T-helper 2 cell (primary cell): Measurements from ENCODE around the gene MYF5.
A peak's percentile ranks its signal among the peaks of the same experiment; 100 is the strongest.
"Not testable (repeated sequence)": the region's sequence is repeated elsewhere in the genome, so short reads cannot be mapped to it uniquely, and the experiment has no call there.

ENCODE experiments used
- DNase-seq, 5 experiments: peaks; one replicate each; pipeline versions ENCODE4 v3.0.0 to v3.0.0-alpha.2; 2012 to 2022
- total RNA-seq, 2 donors: gene quantifications; one replicate each; lab custom pipeline; 2026; lab: John Stamatoyannopoulos, UW

The MYF5 gene
- total RNA-seq: 0 reads per million in 2 donors

DNA sequence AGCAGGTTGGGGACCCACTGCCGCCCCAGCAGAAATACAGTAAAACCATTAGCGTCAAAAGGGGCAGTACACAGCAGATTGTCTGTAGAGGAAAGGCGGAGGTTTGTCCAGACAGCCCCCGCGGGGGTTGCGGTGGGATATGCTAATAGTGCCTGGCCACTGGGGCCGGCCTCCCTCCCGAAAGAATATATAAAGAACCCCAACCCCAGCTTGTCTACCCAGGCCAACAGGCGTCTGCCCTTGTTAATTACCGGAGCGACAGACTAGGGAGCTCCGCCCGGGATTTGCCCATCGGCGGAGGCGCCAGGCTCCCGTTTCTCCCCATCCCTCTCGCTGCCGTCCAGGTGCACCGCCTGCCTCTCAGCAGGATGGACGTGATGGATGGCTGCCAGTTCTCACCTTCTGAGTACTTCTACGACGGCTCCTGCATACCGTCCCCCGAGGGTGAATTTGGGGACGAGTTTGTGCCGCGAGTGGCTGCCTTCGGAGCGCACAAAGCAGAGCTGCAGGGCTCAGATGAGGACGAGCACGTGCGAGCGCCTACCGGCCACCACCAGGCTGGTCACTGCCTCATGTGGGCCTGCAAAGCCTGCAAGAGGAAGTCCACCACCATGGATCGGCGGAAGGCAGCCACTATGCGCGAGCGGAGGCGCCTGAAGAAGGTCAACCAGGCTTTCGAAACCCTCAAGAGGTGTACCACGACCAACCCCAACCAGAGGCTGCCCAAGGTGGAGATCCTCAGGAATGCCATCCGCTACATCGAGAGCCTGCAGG lies at the start of gene MYF5:
TSS of gene MYF5 (plus strand) at position 217 of the 774 bp plus-strand sequence. CDS start at position 369, 152 bp downstream.
- DNase-seq: no peak

DNA sequence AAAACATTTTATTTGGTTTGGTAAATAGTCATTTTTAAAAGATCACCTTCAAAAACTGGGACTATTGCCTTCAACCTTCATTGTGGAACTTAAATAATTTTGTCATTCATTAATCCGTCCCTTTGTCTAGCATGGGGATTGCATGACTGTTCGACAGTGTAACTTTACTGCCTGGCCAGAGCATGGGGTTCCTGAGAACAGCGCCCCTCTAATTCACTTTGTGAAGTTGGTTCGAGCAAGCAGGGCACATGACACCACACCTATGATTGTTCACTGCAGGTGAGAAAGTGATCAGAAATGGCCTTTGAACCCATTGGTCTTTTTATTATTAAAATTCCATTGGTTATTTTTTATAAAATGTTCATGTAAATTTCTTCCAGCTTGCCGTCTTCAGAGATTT lies 46.5 kb upstream of the MYF5 start:
- DNase-seq: no peak

DNA sequence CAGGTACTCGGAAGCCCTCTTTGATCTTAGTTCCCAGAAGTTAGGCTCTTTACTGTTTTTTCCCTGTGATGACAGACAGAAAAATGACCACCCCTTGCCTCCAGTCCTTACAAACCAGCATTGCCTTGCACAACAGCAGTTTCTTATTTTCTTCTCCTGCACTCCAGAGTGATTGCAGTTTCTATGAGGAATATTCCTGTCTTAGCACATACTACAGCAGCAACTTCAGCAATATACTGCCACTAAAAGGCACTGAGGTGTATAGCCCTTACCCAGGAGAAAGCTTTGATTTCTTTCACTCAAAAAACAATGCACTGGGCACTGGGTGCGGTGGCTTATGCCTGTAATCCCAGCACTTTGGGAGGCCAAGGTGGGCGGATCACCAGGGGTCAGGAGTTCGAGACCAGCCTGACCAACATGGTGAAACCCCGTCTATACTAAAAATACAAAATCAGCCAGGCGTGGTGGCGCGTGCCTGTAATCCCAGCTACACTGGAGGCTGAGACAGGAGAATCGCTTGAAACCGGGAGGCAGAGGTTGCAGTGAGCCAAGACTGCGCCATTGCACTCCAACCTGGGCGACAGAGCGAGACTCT lies 40.6 kb upstream of the MYF5 start:
- not testable (repeated sequence) for DNase-seq

DNA sequence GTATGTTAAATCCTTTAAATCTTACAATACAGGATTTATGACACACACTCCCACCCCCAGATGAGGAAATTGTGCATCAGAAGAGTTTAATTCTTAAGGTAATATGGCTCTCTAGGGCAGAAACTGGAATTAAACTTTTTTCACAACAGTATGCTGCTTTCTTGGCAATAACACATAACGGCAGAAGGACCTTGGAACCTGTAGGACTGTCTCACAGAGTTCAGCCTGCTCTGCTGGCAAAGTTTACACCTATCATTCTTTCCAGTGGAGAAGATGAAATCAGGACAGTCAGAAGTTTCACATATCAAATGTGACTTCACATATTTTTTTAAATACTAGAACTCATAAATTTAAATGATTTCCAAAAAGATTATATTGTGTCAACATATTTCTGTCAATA lies 39.9 kb upstream of the MYF5 start:
- DNase-seq: no peak

DNA sequence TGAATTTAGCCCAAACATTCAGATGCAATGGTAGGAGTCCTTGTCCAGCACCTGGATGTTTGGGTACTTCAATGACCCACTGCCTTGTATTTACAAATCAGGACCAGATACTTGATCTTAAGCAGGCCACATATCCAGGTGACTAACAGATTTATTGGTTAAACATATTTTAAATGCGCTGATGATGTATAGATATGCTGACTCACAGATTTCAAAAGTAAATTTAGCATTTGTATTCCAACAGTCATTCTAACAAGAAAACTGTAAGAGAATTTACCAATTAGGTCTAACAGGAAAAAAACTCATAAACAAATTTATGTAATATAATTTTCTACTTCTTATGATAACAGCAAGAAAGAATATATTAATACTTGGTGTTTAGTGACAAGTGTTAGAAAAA lies 38.7 kb upstream of the MYF5 start:
- no peak for DNase-seq

- DNase-seq: no peak
Observed at GRCh38 chr12:80679346-80680131, 37.2 kb upstream of the MYF5 start.

DNA sequence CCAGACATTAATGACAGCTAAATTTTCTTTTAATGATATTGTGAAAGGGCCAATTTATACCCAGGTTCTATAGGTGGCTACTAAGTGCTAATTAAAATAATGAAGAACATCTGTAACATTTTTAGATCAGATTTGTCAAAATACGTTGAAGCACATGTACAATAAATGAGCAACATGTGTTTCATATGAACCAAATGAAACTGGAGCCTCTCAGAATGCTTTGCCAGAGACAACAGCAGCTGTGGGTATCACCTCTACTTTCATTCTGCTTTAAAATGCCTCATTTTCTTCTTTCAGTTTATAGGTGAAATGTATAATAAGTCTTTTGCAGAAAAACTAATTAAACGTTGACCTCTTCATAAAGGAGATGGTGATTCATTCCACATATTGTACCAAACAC lies 35.4 kb upstream of the MYF5 start:
- no peak for DNase-seq

DNA sequence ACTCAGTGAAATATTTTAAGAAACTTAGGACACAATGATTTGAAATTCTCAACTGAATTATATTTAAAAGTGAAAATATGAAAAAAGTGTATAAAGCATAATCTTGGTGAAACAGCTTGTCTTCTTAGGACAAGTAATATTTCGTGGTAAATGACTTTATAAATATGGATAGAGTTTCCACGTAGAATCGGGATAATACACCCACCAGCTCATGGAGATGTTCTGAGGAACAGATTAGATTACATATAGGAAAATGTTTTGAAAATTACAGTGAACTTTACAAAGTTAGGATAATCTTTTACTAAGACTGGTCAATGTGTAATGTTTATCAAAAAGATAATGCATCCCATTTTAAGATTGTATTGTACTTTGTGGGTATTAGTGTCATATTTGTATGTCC lies 34.9 kb upstream of the MYF5 start:
- DNase-seq: no peak

DNA sequence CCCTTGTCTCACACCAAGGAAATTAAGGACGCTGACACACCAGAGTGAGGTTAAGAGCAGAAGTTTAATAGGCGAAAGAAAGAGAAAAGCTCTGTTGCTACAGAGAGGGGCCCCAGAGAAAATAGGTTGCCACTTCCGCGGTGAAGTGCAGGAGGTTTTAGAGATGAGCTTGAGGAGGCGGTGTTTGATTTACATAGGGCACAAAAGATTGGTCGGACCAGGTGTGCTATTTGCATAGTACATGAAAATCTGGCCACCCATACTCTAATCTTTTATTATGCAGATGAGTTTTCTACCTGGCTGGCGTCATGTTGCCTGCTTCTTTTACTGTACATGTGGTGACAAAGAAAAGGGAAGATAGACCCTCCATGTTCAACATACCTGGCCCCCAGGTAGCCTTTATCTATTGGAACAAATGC lies 32.6 kb upstream of the MYF5 start:
- DNase-seq: no peak

- DNase-seq: no peak
Observed at GRCh38 chr12:80690090-80690489, 26.6 kb upstream of the MYF5 start.

GRCh38 chr12:80690513-80690912 lies 26.2 kb upstream of the MYF5 start:
- DNase-seq: peak in 1 of 5 experiments; percentile 19

GRCh38 chr12:80692114-80692513 lies 24.6 kb upstream of the MYF5 start:
- DNase-seq: no peak

DNA sequence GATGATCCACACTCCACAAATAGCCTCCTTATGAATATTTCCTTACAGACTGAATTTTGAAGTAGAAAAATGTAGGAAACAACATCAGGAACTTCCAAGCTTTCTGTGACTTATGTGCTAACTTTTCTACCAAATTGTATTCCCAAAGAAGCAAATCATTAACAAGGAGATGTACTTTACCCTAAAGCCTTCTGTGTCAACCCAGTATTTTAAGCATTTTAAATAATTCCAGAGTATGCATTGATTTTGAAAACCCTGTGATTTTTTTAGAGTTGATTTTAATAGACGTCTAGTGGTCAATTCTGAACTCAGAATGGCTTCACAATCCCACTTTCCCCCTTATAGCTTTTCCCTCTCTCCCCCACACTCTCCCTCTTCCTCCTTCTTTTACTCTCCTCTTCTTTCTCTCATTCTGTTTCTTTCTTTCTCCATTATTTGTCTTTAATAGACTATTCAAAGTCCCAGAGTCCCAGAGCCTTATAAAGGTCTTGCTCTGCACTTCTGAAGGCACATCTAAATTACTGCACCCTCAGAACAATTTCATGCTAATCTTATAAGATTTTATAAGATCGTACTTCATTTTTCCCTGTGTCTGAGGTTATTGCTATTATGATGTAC lies 19.3 kb upstream of the MYF5 start:
- DNase-seq: no peak

DNA sequence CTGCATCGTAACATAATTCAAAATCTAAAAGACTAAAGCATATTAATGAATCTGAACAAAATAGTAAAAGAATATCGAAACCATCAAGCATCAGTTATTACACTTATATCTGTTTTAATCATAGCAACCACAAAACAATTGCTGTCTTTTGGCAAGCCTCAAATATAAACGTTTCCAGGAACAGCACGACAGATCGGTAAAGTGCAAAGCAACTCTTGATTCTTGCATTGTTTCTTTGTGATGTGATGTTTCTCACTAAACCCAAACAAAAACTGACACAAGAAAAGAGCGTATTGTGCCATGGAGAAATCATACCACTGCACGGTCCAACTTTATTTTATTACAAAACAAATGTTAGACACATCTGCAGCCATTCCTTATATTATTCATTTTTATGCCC lies 18.5 kb upstream of the MYF5 start:
- no peak for DNase-seq

DNA sequence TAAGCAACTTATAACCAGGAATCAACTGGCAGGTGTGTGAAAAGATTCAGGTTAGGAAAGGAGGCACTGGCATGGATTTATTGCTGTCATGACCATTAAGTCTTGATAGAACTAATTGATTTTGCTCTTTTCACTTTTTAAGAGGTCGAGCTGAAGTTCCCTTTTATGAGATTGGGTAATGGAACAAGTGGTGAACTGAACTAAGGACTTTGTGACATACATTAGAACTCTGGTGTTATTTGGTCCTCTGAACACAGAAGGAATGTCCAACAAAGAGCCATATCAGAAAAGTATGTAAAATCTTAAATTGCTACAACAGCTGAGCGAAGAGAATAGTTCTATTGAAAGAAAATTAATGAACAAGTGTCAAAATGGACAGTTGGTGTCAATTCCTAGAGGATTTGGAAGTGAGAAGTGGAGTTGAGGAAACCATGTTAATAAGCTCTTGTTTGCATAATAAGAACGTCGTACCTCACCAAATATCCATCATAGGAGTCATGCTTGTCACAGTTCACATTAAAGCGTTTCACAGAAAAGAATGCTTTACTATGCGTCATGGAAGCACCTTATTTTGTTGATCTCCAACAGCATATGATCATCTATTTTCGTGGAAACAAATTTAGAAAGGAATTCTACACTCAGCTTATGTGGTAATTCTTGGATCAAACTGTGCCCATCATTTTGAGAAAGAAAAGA lies 17.7 kb upstream of the MYF5 start:
- DNase-seq: no peak

GRCh38 chr12:80700327-80700726 lies 16.4 kb upstream of the MYF5 start:
- no peak for DNase-seq

GRCh38 chr12:80701388-80701787 lies 15.3 kb upstream of the MYF5 start:
- no peak for DNase-seq

GRCh38 chr12:80702889-80703805 lies 13.6 kb upstream of the MYF5 start:
- DNase-seq: no peak

DNA sequence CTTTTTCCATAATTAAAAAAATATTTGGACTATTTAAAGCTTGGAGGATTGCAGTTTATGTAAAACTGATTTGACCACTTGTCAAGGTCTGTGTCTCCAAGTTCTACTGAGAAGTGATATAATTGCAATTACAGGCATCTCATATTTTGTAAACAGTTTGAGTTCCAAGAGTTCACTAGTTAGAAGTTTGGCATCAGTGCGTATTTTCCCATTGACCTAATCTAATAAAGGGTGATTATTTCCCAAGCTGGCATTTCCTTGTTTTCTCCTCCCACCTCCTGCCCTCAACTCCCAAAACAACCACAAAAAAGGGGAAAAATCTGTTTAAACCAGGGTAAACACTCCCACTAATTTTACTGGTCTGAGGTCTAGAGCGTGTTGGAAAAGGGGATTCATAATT lies 12.3 kb upstream of the MYF5 start:
- DNase-seq: no peak

- no peak for DNase-seq
Observed at GRCh38 chr12:80707126-80707829, 9.4 kb upstream of the MYF5 start, which contains the start of gene MYF6. Gene MYF6, plus strand, starts transcription at chr12:80707634. Its CDS starts 86 bp downstream, at chr12:80707720.

GRCh38 chr12:80707830-80708258 lies 8.9 kb upstream of the MYF5 start:
- DNase-seq: no peak
